ENCODE data around the gene GNPDA1.

- TF ChIP-seq POLR2AphosphoS5 (IDR thresholded peaks at IDR 0.05) (no peak), POLR2A (IDR thresholded peaks at IDR 0.05) (no peak)
Measured at GRCh38 chr5:141951332-141951781, 61.5 kb downstream of the GNPDA1 start.
